ENCODE data around the gene MGAT4A. TPM values are rescaled to one million over a fixed set of nuclear protein-coding genes. Genes with fewer than 3 reads are reported as not detected.
A peak's percentile ranks its signal among the peaks of the same experiment; 100 is the strongest.

Gene MGAT4A
- total RNA-seq, 2 experiments from 2014 or later = 10.1 to 15.4 TPM

GRCh38 chr2:98726735-98727368 is 4.1 kb downstream of the MGAT4A start:
- Histone ChIP-seq H3K36me3 (ENCODE audit: insufficient read depth, low read length) (peaks cover 10% of the 10 kb centered on the region), H3K4me3 (ENCODE audit: low read depth, low read length, poor library complexity, severe bottlenecking) (no peak overlapping the region), H3K9me2 (ENCODE audit: insufficient read depth, low read length) (no peaks in the 10 kb centered on the region), H3K79me2 (ENCODE audit: insufficient read depth, low read depth, low read length) (peaks cover 30% of the 10 kb centered on the region; the same call in 1 of the 2 replicates), H3K27ac (ENCODE audit: low read depth, low read length, poor library complexity, severe bottlenecking) (no peak overlapping the region), H2AFZ (ENCODE audit: low read length) (no peak overlapping the region), H4K20me1 (ENCODE audit: insufficient read depth, low read length) (no peaks in the 10 kb centered on the region), H3K9me3 (ENCODE audit: low read length) (no peaks in the 10 kb centered on the region), H3K4me2 (ENCODE audit: low read length) (0 out of 2 replicates have a peak overlapping the region, but pooled peaks have one; percentile 89), H3K4me1 (ENCODE audit: insufficient read depth, low read length, poor library complexity, severe bottlenecking) (peaks cover 36% of the 10 kb centered on the region)
- POLR2A ChIA-PET = interaction anchor here (0.7 to 1.5 kb wide), 2 partner anchors 18 to 37 kb away, joined by 3 to 4 read pairs; no protein-coding TSS in a partner anchor
- CTCF ChIA-PET (ENCODE audit: unreplicated experiment) = no interaction called here
- TF ChIP-seq CTCF (conservative IDR thresholded peaks at IDR 0.05; ENCODE audit: low read length) (no peak), EZH2phosphoT487 (IDR thresholded peaks at IDR 0.05; ENCODE audit: borderline replicate concordance, low read depth, low read length) (no peak)
- BruUV-seq (replicated peaks) = no TSS peak
- no peak for DNase-seq (ENCODE audit: low spot score)
- intact Hi-C loops (cut with micrococcal nuclease; ENCODE audit: unreplicated experiment) = loop anchor here (10.0 kb wide), 1 partner anchor 72 kb away; no protein-coding TSS in a partner anchor

GRCh38 chr2:98726205-98726604 is 4.7 kb downstream of the MGAT4A start:
- BruUV-seq (replicated peaks) = no TSS peak
- H3K4me2 ChIP-seq (ENCODE audit: low read length) = no peak overlapping the region
- no peaks in the 10 kb centered on the region for H4K20me1 ChIP-seq (ENCODE audit: insufficient read depth, low read length)
- no peak overlapping the region for H2AFZ ChIP-seq (ENCODE audit: low read length)
- H3K4me3 ChIP-seq (ENCODE audit: low read depth, low read length, poor library complexity, severe bottlenecking) = no peak overlapping the region
- ChIA-PET POLR2A (interaction anchor here (0.7 to 1.5 kb wide), 2 partner anchors 17 to 38 kb away, joined by 3 to 4 read pairs; no protein-coding TSS in a partner anchor), CTCF (ENCODE audit: unreplicated experiment) (no interaction called here)
- H3K36me3 ChIP-seq (ENCODE audit: insufficient read depth, low read length) = peaks cover 14% of the 10 kb centered on the region
- no peaks in the 10 kb centered on the region for H3K9me3 ChIP-seq (ENCODE audit: low read length)
- peaks cover 30% of the 10 kb centered on the region; the same call in 1 of the 2 replicates for H3K79me2 ChIP-seq (ENCODE audit: insufficient read depth, low read depth, low read length)
- H3K4me1 ChIP-seq (ENCODE audit: insufficient read depth, low read length, poor library complexity, severe bottlenecking) = peaks cover 31% of the 10 kb centered on the region
- no peaks in the 10 kb centered on the region for H3K9me2 ChIP-seq (ENCODE audit: insufficient read depth, low read length)
- no peak for DNase-seq (ENCODE audit: low spot score)
- intact Hi-C loops (cut with micrococcal nuclease; ENCODE audit: unreplicated experiment) = loop anchor here (10.0 kb wide), 1 partner anchor 71 kb away; no protein-coding TSS in a partner anchor
- no peak overlapping the region for H3K27ac ChIP-seq (ENCODE audit: low read depth, low read length, poor library complexity, severe bottlenecking)
- TF ChIP-seq EZH2phosphoT487 (IDR thresholded peaks at IDR 0.05; ENCODE audit: borderline replicate concordance, low read depth, low read length) (no peak), CTCF (conservative IDR thresholded peaks at IDR 0.05; ENCODE audit: low read length) (no peak)

GRCh38 chr2:98720286-98720685 is 10.6 kb downstream of the MGAT4A start:
- POLR2A ChIA-PET = interaction anchor here (2.4 kb wide), 1 partner anchor 12 kb away, joined by 7 read pairs; no protein-coding TSS in a partner anchor
- Histone ChIP-seq H3K4me1 (ENCODE audit: insufficient read depth, low read length, poor library complexity, severe bottlenecking) (no peaks in the 10 kb centered on the region), H3K79me2 (ENCODE audit: insufficient read depth, low read depth, low read length) (no peaks in the 10 kb centered on the region)

More at GRCh38 chr2:98720286-98720685, 10.6 kb downstream of the MGAT4A start:
- peaks cover 23% of the 10 kb centered on the region for H3K36me3 ChIP-seq (ENCODE audit: insufficient read depth, low read length)
- peaks cover 7% of the 10 kb centered on the region; the same call in 1 of the 2 replicates for H3K9me3 ChIP-seq (ENCODE audit: low read length)
- no peak overlapping the region for H3K4me3 ChIP-seq (ENCODE audit: low read depth, low read length, poor library complexity, severe bottlenecking)
- CTCF ChIA-PET (ENCODE audit: unreplicated experiment) = no interaction called here
- H3K27ac ChIP-seq (ENCODE audit: low read depth, low read length, poor library complexity, severe bottlenecking) = no peak overlapping the region
- no peak for DNase-seq (ENCODE audit: low spot score)
- intact Hi-C loops (cut with micrococcal nuclease; ENCODE audit: unreplicated experiment) = loop anchor here (10.0 kb wide), 1 partner anchor 65 kb away; no protein-coding TSS in a partner anchor
- no peak overlapping the region for H2AFZ ChIP-seq (ENCODE audit: low read length)
- no peaks in the 10 kb centered on the region for H3K9me2 ChIP-seq (ENCODE audit: insufficient read depth, low read length)
- H4K20me1 ChIP-seq (ENCODE audit: insufficient read depth, low read length) = no peaks in the 10 kb centered on the region
- TF ChIP-seq EZH2phosphoT487 (IDR thresholded peaks at IDR 0.05; ENCODE audit: borderline replicate concordance, low read depth, low read length) (no peak), CTCF (conservative IDR thresholded peaks at IDR 0.05; ENCODE audit: low read length) (no peak)
- no TSS peak for BruUV-seq (replicated peaks)
- H3K4me2 ChIP-seq (ENCODE audit: low read length) = no peak overlapping the region

Measured in OCI-LY7 (cell line).